ENCODE data around the gene CHRNE. TPM values are rescaled to one million over a fixed set of nuclear protein-coding genes. Genes with fewer than 3 reads are reported as not detected.

Gene CHRNE
- total and polyA plus RNA-seq, 2 of the 13 experiments (the other 11 are each of a cell fraction or from before 2014, with no cell fraction given): 0.53 to 0.59 TPM

DNA sequence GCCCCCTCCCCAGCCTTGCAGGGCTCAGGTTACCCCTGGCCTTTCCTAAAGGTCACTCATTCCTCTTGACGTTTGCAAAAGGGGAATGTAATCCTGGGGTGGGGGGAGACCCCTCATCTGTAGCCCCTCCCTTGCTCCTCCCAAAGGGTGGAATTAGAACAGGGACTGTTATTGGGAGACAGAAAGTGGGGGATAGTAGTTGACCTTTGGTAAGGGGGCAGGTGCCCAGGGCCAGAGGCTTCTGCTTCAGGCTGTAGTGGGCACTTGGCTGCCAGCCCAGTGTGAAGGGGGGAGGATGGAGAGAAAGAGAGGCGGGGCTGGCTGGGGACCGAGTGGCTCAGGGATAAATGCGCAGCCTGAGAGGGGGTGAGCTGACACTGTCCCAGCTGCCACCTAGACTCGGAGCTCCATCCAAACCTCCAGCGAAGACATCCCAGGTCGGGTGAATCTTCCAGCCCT is 47.9 kb upstream of the CHRNE start, which contains the start of gene ENO3 (continued):
- TF ChIP-seq, protein P1, sequence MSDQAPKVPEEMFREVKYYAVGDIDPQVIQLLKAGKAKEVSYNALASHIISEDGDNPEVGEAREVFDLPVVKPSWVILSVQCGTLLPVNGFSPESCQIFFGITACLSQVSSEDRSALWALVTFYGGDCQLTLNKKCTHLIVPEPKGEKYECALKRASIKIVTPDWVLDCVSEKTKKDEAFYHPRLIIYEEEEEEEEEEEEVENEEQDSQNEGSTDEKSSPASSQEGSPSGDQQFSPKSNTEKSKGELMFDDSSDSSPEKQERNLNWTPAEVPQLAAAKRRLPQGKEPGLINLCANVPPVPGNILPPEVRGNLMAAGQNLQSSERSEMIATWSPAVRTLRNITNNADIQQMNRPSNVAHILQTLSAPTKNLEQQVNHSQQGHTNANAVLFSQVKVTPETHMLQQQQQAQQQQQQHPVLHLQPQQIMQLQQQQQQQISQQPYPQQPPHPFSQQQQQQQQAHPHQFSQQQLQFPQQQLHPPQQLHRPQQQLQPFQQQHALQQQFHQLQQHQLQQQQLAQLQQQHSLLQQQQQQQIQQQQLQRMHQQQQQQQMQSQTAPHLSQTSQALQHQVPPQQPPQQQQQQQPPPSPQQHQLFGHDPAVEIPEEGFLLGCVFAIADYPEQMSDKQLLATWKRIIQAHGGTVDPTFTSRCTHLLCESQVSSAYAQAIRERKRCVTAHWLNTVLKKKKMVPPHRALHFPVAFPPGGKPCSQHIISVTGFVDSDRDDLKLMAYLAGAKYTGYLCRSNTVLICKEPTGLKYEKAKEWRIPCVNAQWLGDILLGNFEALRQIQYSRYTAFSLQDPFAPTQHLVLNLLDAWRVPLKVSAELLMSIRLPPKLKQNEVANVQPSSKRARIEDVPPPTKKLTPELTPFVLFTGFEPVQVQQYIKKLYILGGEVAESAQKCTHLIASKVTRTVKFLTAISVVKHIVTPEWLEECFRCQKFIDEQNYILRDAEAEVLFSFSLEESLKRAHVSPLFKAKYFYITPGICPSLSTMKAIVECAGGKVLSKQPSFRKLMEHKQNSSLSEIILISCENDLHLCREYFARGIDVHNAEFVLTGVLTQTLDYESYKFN (CRISPR knock-in tag; conservative IDR thresholded peaks at IDR 0.05): peak; percentile 78
- TF ChIP-seq ZNF317 (CRISPR knock-in tag; IDR thresholded peaks at IDR 0.05): peak; percentile 8; the same call in 1 of the 2 replicates
- peak; percentile 49; the same call in 1 of the 2 replicates for TF ChIP-seq NAIF1 (CRISPR knock-in tag; IDR thresholded peaks at IDR 0.05; ENCODE audit: borderline replicate concordance)
- TF ChIP-seq, protein P2, sequence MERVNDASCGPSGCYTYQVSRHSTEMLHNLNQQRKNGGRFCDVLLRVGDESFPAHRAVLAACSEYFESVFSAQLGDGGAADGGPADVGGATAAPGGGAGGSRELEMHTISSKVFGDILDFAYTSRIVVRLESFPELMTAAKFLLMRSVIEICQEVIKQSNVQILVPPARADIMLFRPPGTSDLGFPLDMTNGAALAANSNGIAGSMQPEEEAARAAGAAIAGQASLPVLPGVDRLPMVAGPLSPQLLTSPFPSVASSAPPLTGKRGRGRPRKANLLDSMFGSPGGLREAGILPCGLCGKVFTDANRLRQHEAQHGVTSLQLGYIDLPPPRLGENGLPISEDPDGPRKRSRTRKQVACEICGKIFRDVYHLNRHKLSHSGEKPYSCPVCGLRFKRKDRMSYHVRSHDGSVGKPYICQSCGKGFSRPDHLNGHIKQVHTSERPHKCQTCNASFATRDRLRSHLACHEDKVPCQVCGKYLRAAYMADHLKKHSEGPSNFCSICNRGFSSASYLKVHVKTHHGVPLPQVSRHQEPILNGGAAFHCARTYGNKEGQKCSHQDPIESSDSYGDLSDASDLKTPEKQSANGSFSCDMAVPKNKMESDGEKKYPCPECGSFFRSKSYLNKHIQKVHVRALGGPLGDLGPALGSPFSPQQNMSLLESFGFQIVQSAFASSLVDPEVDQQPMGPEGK (CRISPR knock-in tag; IDR thresholded peaks at IDR 0.05): peak; percentile 95
- 0 out of 2 replicates have a peak, but pooled peaks have one; percentile 10 for TF ChIP-seq NCOA1 (CRISPR knock-in tag; IDR thresholded peaks at IDR 0.05)
- peak; percentile 80; the same call in 1 of the 2 replicates for TF ChIP-seq HNF4G (IDR thresholded peaks at IDR 0.05; ENCODE audit: borderline replicate concordance, low read depth, low read length)
- TF ChIP-seq HNF4G (CRISPR knock-in tag; IDR thresholded peaks at IDR 0.05; ENCODE audit: borderline replicate concordance, low read depth): no peak
- TF ChIP-seq MAZ (IDR thresholded peaks at IDR 0.05; ENCODE audit: borderline replicate concordance, low read depth, low read length): peak; percentile 37; the same call in 1 of the 2 replicates
- no peak; the same call in 1 of the 2 replicates for TF ChIP-seq MAZ (CRISPR knock-in tag; IDR thresholded peaks at IDR 0.05; ENCODE audit: low read depth)
- no peak for TF ChIP-seq PAX8 (CRISPR knock-in tag; IDR thresholded peaks at IDR 0.05; ENCODE audit: borderline replicate concordance)
- TF ChIP-seq ZNF737 (CRISPR knock-in tag; IDR thresholded peaks at IDR 0.05; ENCODE audit: borderline replicate concordance): no peak
- TF ChIP-seq REPIN1 (CRISPR knock-in tag; IDR thresholded peaks at IDR 0.05; ENCODE audit: borderline replicate concordance, low read depth): peak; percentile 30; the same call in 1 of the 2 replicates
- TF ChIP-seq ZNF792 (CRISPR knock-in tag; IDR thresholded peaks at IDR 0.05): peak; percentile 94
- TF ChIP-seq CAMTA2 (CRISPR knock-in tag; IDR thresholded peaks at IDR 0.05; ENCODE audit: borderline replicate concordance): no peak
- TF ChIP-seq, protein P3, sequence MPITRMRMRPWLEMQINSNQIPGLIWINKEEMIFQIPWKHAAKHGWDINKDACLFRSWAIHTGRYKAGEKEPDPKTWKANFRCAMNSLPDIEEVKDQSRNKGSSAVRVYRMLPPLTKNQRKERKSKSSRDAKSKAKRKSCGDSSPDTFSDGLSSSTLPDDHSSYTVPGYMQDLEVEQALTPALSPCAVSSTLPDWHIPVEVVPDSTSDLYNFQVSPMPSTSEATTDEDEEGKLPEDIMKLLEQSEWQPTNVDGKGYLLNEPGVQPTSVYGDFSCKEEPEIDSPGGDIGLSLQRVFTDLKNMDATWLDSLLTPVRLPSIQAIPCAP (CRISPR knock-in tag; IDR thresholded peaks at IDR 0.05; ENCODE audit: low read depth): 0 out of 2 replicates have a peak, but pooled peaks have one; percentile 11
- TF ChIP-seq KLF15 (CRISPR knock-in tag; IDR thresholded peaks at IDR 0.05; ENCODE audit: borderline replicate concordance): no peak
- 0 out of 2 replicates have a peak, but pooled peaks have one; percentile 54 for TF ChIP-seq DR1 (CRISPR knock-in tag; IDR thresholded peaks at IDR 0.05)
- TF ChIP-seq, protein P4, sequence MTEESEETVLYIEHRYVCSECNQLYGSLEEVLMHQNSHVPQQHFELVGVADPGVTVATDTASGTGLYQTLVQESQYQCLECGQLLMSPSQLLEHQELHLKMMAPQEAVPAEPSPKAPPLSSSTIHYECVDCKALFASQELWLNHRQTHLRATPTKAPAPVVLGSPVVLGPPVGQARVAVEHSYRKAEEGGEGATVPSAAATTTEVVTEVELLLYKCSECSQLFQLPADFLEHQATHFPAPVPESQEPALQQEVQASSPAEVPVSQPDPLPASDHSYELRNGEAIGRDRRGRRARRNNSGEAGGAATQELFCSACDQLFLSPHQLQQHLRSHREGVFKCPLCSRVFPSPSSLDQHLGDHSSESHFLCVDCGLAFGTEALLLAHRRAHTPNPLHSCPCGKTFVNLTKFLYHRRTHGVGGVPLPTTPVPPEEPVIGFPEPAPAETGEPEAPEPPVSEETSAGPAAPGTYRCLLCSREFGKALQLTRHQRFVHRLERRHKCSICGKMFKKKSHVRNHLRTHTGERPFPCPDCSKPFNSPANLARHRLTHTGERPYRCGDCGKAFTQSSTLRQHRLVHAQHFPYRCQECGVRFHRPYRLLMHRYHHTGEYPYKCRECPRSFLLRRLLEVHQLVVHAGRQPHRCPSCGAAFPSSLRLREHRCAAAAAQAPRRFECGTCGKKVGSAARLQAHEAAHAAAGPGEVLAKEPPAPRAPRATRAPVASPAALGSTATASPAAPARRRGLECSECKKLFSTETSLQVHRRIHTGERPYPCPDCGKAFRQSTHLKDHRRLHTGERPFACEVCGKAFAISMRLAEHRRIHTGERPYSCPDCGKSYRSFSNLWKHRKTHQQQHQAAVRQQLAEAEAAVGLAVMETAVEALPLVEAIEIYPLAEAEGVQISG (CRISPR knock-in tag; IDR thresholded peaks at IDR 0.05): peak; percentile 21; the same call in 1 of the 2 replicates
- peak; percentile 74; the same call in 1 of the 2 replicates for TF ChIP-seq PITX1 (CRISPR knock-in tag; IDR thresholded peaks at IDR 0.05)
- TF ChIP-seq POLR2AphosphoS5 (IDR thresholded peaks at IDR 0.05; ENCODE audit: low read depth, low read length): peak; percentile 79
- TF ChIP-seq SIX1 (CRISPR knock-in tag; IDR thresholded peaks at IDR 0.05; ENCODE audit: borderline replicate concordance): peak; percentile 87
